AG04450 (cell line): ENCODE measurements around the gene PACS2. TPM values are rescaled to one million over a fixed set of nuclear protein-coding genes. Genes with fewer than 3 reads are reported as not detected.
"Not testable (repeated sequence)": the region's sequence is repeated elsewhere in the genome, so short reads cannot be mapped to it uniquely, and the experiment has no call there.

Source experiments
- CTCF ChIA-PET: fragments of 300-600, 350-600 bp; formaldehyde crosslinking; extraction: SDS; loops from one replicate; lab custom pipeline; 2022; ENCODE audit warnings: antibody characterized with exemption, inconsistent platforms; lab: Charles Lee
- POLR2A ChIA-PET: fragments of 350-600 bp; formaldehyde crosslinking; extraction: SDS; loops from one replicate; lab custom pipeline; 2021; ENCODE audit warnings: antibody characterized with exemption, inconsistent platforms; lab: Yijun Ruan, JAX
- DNase-seq: peaks from one replicate; pipeline ENCODE4 v3.0.0-alpha.2; 2011; ENCODE audit warnings: low read depth, low spot score
- H3K27ac ChIP-seq: one replicate; pipeline ENCODE4 v1.5.1; 2012; ENCODE audit warnings: low read depth, low read length, control low read depth
- H3K27me3 ChIP-seq: one replicate; pipeline ENCODE4 v1.6.0; 2012; ENCODE audit warnings: low read length; ENCODE audit not compliant: control insufficient read depth, insufficient read depth
- H3K4me3 ChIP-seq: 2 replicates; pipeline ENCODE4 v1.5.1; 2011; ENCODE audit warnings: mild to moderate bottlenecking, low read depth, low read length, control low read depth
- H3K9me3 ChIP-seq: 2 replicates; pipeline ENCODE4 v1.5.1; 2012; ENCODE audit warnings: low read length; ENCODE audit not compliant: control insufficient read depth, insufficient read depth
- CTCF ChIP-seq: IDR thresholded peaks from 2 replicates; pipeline ENCODE4 v1.5.1; 2011; ENCODE audit warnings: low read depth, low read length, control low read depth, inconsistent platforms
- polyA plus RNA-seq: library from polyadenylated mRNA; depleted of rRNA; stranded (reverse); fragments of >200 nt; gene quantifications from 2 replicates; pipeline ENCODE4 v1.2.3, GENCODE V29; 2011

Gene PACS2
- polyA plus RNA-seq, 1 experiment, result 13.0 TPM

GRCh38 chr14:105326568-105326867 lies 12.0 kb downstream of the PACS2 start:
- CTCF ChIA-PET, result no interaction called here

GRCh38 chr14:105326891-105327694 lies 12.5 kb downstream of the PACS2 start:
- no peak for TF ChIP-seq CTCF
- DNase-seq, result no peak
- Histone ChIP-seq H3K4me3 (no peak overlapping the region), H3K9me3 (no peaks in the 10 kb centered on the region; the same call in 1 of the 2 replicates), H3K27ac (no peak overlapping the region), H3K27me3 (no peaks in the 10 kb centered on the region)
- POLR2A ChIA-PET, result no interaction called here
- CTCF ChIA-PET, result no interaction called here

More at GRCh38 chr14:105326568-105326867, 12.0 kb downstream of the PACS2 start:
- POLR2A ChIA-PET, result no interaction called here
- no peak overlapping the region for H3K4me3 ChIP-seq
- H3K9me3 ChIP-seq, result no peaks in the 10 kb centered on the region; the same call in 1 of the 2 replicates
- H3K27ac ChIP-seq, result no peak overlapping the region
- DNase-seq, result no peak
- no peak for TF ChIP-seq CTCF
- H3K27me3 ChIP-seq, result no peaks in the 10 kb centered on the region

GRCh38 chr14:105327695-105328045 lies 13.1 kb downstream of the PACS2 start:
- H3K4me3 ChIP-seq, H3K9me3 ChIP-seq, POLR2A ChIA-PET, H3K27ac ChIP-seq, CTCF ChIA-PET, H3K27me3 ChIP-seq, DNase-seq: not testable (repeated sequence)

- Histone ChIP-seq H3K4me3 (no peak overlapping the region), H3K27ac (no peak overlapping the region), H3K9me3 (no peaks in the 10 kb centered on the region; the same call in 1 of the 2 replicates), H3K27me3 (no peaks in the 10 kb centered on the region)
- DNase-seq, result no peak
- TF ChIP-seq CTCF, result no peak
- POLR2A ChIA-PET, result no interaction called here
- CTCF ChIA-PET, result no interaction called here
Observed at GRCh38 chr14:105328070-105328677, 13.6 kb downstream of the PACS2 start.

GRCh38 chr14:105328678-105329390 lies 14.3 kb downstream of the PACS2 start:
- ChIA-PET CTCF (no interaction called here), POLR2A (no interaction called here)
- no peaks in the 10 kb centered on the region for H3K27me3 ChIP-seq
- TF ChIP-seq CTCF, result no peak
- H3K27ac ChIP-seq, result no peak overlapping the region
- no peaks in the 10 kb centered on the region; the same call in 1 of the 2 replicates for H3K9me3 ChIP-seq
- no peak overlapping the region for H3K4me3 ChIP-seq
- no peak for DNase-seq
